ENCODE data around the gene VPS37C.

DNA sequence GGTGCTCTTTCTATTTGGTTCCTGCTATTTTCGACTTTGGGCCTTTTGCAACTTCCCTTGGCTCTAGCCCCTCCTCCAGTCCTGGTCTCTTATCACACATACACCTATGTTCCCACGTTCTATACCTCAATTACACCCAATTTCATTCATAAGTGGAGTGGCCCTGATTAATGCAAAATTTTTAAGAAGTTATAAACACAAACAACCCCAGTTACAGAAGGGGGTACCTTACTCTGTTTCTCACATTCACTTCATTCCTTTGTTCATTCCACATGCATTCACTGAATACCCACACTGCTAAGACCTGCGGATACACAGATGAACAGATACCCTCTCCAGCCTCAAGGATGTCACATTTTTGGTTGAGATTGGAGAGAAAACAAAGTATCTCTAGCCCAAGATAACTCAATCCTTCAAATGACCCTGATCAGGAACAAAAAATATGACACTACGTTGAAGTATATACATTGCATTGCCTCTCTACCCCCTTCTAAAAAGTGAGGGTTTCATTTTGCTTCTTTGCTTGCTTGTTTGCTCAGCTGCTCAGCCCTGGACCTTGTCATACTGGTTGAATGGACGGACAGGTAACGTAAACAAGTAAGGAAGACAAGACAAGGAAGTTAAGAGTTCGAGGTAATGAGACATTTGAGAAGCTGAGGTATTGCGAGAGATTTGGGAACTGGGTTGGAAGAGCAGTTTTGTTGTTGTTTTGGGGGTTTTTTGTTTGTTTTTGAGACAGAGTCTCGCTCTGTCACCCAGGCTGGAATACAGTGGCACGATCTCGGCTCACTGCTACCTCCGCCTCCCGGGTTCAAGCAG, 3.6 kb upstream of the VPS37C start:
- TF ChIP-seq, protein P1, sequence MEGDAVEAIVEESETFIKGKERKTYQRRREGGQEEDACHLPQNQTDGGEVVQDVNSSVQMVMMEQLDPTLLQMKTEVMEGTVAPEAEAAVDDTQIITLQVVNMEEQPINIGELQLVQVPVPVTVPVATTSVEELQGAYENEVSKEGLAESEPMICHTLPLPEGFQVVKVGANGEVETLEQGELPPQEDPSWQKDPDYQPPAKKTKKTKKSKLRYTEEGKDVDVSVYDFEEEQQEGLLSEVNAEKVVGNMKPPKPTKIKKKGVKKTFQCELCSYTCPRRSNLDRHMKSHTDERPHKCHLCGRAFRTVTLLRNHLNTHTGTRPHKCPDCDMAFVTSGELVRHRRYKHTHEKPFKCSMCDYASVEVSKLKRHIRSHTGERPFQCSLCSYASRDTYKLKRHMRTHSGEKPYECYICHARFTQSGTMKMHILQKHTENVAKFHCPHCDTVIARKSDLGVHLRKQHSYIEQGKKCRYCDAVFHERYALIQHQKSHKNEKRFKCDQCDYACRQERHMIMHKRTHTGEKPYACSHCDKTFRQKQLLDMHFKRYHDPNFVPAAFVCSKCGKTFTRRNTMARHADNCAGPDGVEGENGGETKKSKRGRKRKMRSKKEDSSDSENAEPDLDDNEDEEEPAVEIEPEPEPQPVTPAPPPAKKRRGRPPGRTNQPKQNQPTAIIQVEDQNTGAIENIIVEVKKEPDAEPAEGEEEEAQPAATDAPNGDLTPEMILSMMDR (IDR thresholded peaks at IDR 0.05), result no peak
- no peak for TF ChIP-seq POLR2A (IDR thresholded peaks at IDR 0.05)

Measured in esophagus squamous epithelium (tissue), 4 donors.